IMR-90 (cell line): ENCODE data around the gene STKLD1.

ENCODE experiments used
- BHLHE40 ChIP-seq: fragments of 150-350 bp; IDR thresholded peaks from 2 replicates; pipeline ENCODE4 v1.6.1; 2016; ENCODE audit warnings: mild to moderate bottlenecking, low read depth, low read length
- CEBPB ChIP-seq: IDR thresholded peaks from 2 replicates; pipeline ENCODE4 v1.6.1; 2012; ENCODE audit warnings: low read depth, low read length, improper control_type of control experiment
- CHD1 ChIP-seq: IDR thresholded peaks from 2 replicates; pipeline ENCODE4 v1.6.1; 2012; ENCODE audit warnings: low read depth, low read length, improper control_type of control experiment
- MXI1 ChIP-seq: IDR thresholded peaks from 2 replicates; pipeline ENCODE4 v1.6.1; 2012; ENCODE audit warnings: low read depth, mild to moderate bottlenecking, low read length, moderate library complexity, borderline replicate concordance
- POLR2A ChIP-seq: IDR thresholded peaks from 2 replicates; pipeline ENCODE4 v1.6.1; 2012; ENCODE audit warnings: mild to moderate bottlenecking, low read depth, low read length
- RAD21 ChIP-seq: IDR thresholded peaks from 2 replicates; pipeline ENCODE4 v1.6.1; 2012; ENCODE audit warnings: low read length, improper control_type of control experiment
- RCOR1 ChIP-seq: IDR thresholded peaks from 2 replicates; pipeline ENCODE4 v1.6.1; 2012; ENCODE audit warnings: mild to moderate bottlenecking, low read length, improper control_type of control experiment; ENCODE audit not compliant: insufficient replicate concordance
- RFX5 ChIP-seq: IDR thresholded peaks from 2 replicates; pipeline ENCODE4 v1.8.0; 2012; ENCODE audit warnings: low read depth, mild to moderate bottlenecking, low read length, moderate library complexity
- TF ChIP-seq, protein P1 (sequence below): conservative IDR thresholded peaks from 2 replicates; pipeline ENCODE4 v1.5.1; 2012; ENCODE audit warnings: mild to moderate bottlenecking, low read depth, low read length, improper control_type of control experiment

DNA sequence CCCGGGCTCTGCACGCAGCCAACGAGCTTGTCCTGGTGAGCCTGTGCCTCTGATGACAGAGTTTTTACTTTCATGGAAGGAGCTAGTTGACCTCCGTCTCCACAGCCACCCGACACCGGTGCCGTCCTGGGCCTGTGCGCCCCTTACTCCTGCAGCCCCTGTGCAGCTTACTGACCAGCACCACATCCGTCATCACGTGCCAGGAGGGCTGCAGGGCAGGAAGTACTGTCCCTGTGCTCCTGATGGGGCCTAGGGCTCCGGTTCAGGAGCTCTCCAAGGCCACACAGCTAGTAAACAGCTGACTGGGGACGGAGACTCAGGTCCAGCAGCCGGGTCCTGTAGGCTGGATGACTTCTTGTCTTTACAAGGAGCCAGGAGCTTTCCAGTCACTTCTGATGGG lies 10.2 kb downstream of the STKLD1 start:
- TF ChIP-seq, protein P1, sequence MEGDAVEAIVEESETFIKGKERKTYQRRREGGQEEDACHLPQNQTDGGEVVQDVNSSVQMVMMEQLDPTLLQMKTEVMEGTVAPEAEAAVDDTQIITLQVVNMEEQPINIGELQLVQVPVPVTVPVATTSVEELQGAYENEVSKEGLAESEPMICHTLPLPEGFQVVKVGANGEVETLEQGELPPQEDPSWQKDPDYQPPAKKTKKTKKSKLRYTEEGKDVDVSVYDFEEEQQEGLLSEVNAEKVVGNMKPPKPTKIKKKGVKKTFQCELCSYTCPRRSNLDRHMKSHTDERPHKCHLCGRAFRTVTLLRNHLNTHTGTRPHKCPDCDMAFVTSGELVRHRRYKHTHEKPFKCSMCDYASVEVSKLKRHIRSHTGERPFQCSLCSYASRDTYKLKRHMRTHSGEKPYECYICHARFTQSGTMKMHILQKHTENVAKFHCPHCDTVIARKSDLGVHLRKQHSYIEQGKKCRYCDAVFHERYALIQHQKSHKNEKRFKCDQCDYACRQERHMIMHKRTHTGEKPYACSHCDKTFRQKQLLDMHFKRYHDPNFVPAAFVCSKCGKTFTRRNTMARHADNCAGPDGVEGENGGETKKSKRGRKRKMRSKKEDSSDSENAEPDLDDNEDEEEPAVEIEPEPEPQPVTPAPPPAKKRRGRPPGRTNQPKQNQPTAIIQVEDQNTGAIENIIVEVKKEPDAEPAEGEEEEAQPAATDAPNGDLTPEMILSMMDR = no peak
- no peak for TF ChIP-seq POLR2A
- no peak for TF ChIP-seq BHLHE40
- TF ChIP-seq RCOR1 = no peak
- no peak for TF ChIP-seq RAD21
- no peak for TF ChIP-seq CHD1
- no peak for TF ChIP-seq CEBPB
- TF ChIP-seq RFX5 = no peak
- no peak for TF ChIP-seq MXI1
